Measurements from ENCODE around the gene PIK3CB. TPM values are rescaled to one million over a fixed set of nuclear protein-coding genes. Genes with fewer than 3 reads are reported as not detected.
"Not testable (repeated sequence)": the region's sequence is repeated elsewhere in the genome, so short reads cannot be mapped to it uniquely, and the experiment has no call there.

Gene PIK3CB
- total and polyA plus RNA-seq, 4 donors: 12.8 to 41.9 (median 27.5) TPM

- Histone ChIP-seq H3K9ac (ENCODE audit: insufficient read depth in 1 of 2, low read length in 2 of 2) (no peak overlapping the region), H3K36me3 (ENCODE audit: control insufficient read depth in 4 of 4, insufficient read depth in 4 of 4, low read length in 4 of 4) (no peaks in the 10 kb centered on the region), H3K4me3 (no peak overlapping the region), H3K4me1 (ENCODE audit: control insufficient read depth in 5 of 5, insufficient read depth in 5 of 5, low read length in 5 of 5) (peaks cover 0 to 3% (median 0%) of the 10 kb centered on the region in 5 donors), H3K27me3 (ENCODE audit: control insufficient read depth in 3 of 3, insufficient read depth in 3 of 3, low read length in 2 of 3) (no peaks in the 10 kb centered on the region), H3K27ac (ENCODE audit: low read depth in 1 of 2, low read length in 1 of 2) (no peak overlapping the region), H3K9me3 (ENCODE audit: control insufficient read depth in 4 of 4, insufficient read depth in 3 of 4, low read length in 3 of 4) (no peaks in the 10 kb centered on the region)
- WGBS, 2 donors: 60 to 78% methylated on average over 6 of the region's 6 CpGs
- no peak for TF ChIP-seq CTCF (IDR thresholded peaks at IDR 0.05; ENCODE audit: control extremely low read depth, extremely low read depth)
- ATAC-seq (ENCODE audit: insufficient read depth, low FRiP score) (no peak), DNase-seq (no peak)
These were observed 25.1 kb downstream of the PIK3CB start for GRCh38 chr3:138809500-138810256.

GRCh38 chr3:138806376-138807080, 28.2 kb downstream of the PIK3CB start:
- DNase-seq (peak in 1 of 3 donors; percentile 32), ATAC-seq (ENCODE audit: insufficient read depth, low FRiP score) (no peak)
- Histone ChIP-seq H3K27ac (ENCODE audit: low read depth in 1 of 2, low read length in 1 of 2) (no peak overlapping the region), H3K27me3 (ENCODE audit: control insufficient read depth in 3 of 3, insufficient read depth in 3 of 3, low read length in 2 of 3) (no peaks in the 10 kb centered on the region), H3K4me3 (no peak overlapping the region), H3K9ac (ENCODE audit: insufficient read depth in 1 of 2, low read length in 2 of 2) (no peak overlapping the region), H3K9me3 (ENCODE audit: control insufficient read depth in 4 of 4, insufficient read depth in 3 of 4, low read length in 3 of 4) (no peaks in the 10 kb centered on the region), H3K4me1 (ENCODE audit: control insufficient read depth in 5 of 5, insufficient read depth in 5 of 5, low read length in 5 of 5) (peaks cover 0 to 3% (median 0%) of the 10 kb centered on the region in 5 donors), H3K36me3 (ENCODE audit: control insufficient read depth in 4 of 4, insufficient read depth in 4 of 4, low read length in 4 of 4) (no peaks in the 10 kb centered on the region)
- no peak for TF ChIP-seq CTCF (IDR thresholded peaks at IDR 0.05; ENCODE audit: control extremely low read depth, extremely low read depth)
- 65 to 92% methylated on average over 3 of the region's 3 CpGs for WGBS, 2 donors

- H3K9ac ChIP-seq (ENCODE audit: insufficient read depth in 1 of 2, low read length in 2 of 2): no peak overlapping the region
- no peaks in the 10 kb centered on the region for H3K9me3 ChIP-seq (ENCODE audit: control insufficient read depth in 4 of 4, insufficient read depth in 3 of 4, low read length in 3 of 4)
- DNase-seq (no peak), ATAC-seq (ENCODE audit: insufficient read depth, low FRiP score) (no peak)
- H3K4me1 ChIP-seq (ENCODE audit: control insufficient read depth in 5 of 5, insufficient read depth in 5 of 5, low read length in 5 of 5): peaks cover 0 to 5% (median 3%) of the 10 kb centered on the region in 5 donors
- H3K36me3 ChIP-seq (ENCODE audit: control insufficient read depth in 4 of 4, insufficient read depth in 4 of 4, low read length in 4 of 4): no peaks in the 10 kb centered on the region
- 86 to 95% methylated on average over 2 of the region's 2 CpGs for WGBS, 2 donors
- no peak overlapping the region for H3K27ac ChIP-seq (ENCODE audit: low read depth in 1 of 2, low read length in 1 of 2)
- H3K27me3 ChIP-seq (ENCODE audit: control insufficient read depth in 3 of 3, insufficient read depth in 3 of 3, low read length in 2 of 3): no peaks in the 10 kb centered on the region
- H3K4me3 ChIP-seq: no peak overlapping the region
- no peak for TF ChIP-seq CTCF (IDR thresholded peaks at IDR 0.05; ENCODE audit: control extremely low read depth, extremely low read depth)
These were observed 31.6 kb downstream of the PIK3CB start for GRCh38 chr3:138803006-138803653.

- not testable (repeated sequence) for ATAC-seq (ENCODE audit: insufficient read depth, low FRiP score); H3K9ac ChIP-seq (ENCODE audit: insufficient read depth in 1 of 2, low read length in 2 of 2); H3K4me3 ChIP-seq; H3K9me3 ChIP-seq (ENCODE audit: control insufficient read depth in 4 of 4, insufficient read depth in 3 of 4, low read length in 3 of 4); H3K36me3 ChIP-seq (ENCODE audit: control insufficient read depth in 4 of 4, insufficient read depth in 4 of 4, low read length in 4 of 4); H3K27me3 ChIP-seq (ENCODE audit: control insufficient read depth in 3 of 3, insufficient read depth in 3 of 3, low read length in 2 of 3); H3K4me1 ChIP-seq (ENCODE audit: control insufficient read depth in 5 of 5, insufficient read depth in 5 of 5, low read length in 5 of 5); H3K27ac ChIP-seq (ENCODE audit: low read depth in 1 of 2, low read length in 1 of 2); DNase-seq
- WGBS, 2 donors: 92 to 97% methylated on average over 6 of the region's 6 CpGs
These were observed 32.5 kb downstream of the PIK3CB start for GRCh38 chr3:138802223-138802622.

Measured in lung (tissue), 12 donors.